Ureter (tissue), 1 donor: ENCODE results near the gene MBNL2. TPM values are rescaled to one million over a fixed set of nuclear protein-coding genes. Genes with fewer than 3 reads are reported as not detected.
"Not testable (repeated sequence)": the region's sequence is repeated elsewhere in the genome, so short reads cannot be mapped to it uniquely, and the experiment has no call there.

Source experiments
- DNase-seq: peaks from one replicate; pipeline ENCODE4 v3.0.0-alpha.2; 2020; ENCODE audit warnings: low spot score
- total RNA-seq: library from RNA; stranded (reverse); gene quantifications from one replicate; pipeline ENCODE4 v1.2.4, GENCODE V29; 2023
- donor health status: DM: yes; HTN: yes; CAD: no.

MBNL2 gene
- total RNA-seq, 1 donor from 2014 or later: 89.0 TPM

GRCh38 chr13:97346561-97347254 is 124.6 kb downstream of the MBNL2 start:
- DNase-seq: no peak

- DNase-seq: no peak
These were observed 125.3 kb downstream of the MBNL2 start for GRCh38 chr13:97347255-97347932.

GRCh38 chr13:97348569-97349100 is 126.5 kb downstream of the MBNL2 start:
- no peak for DNase-seq

GRCh38 chr13:97352012-97352411 is 129.9 kb downstream of the MBNL2 start:
- not testable (repeated sequence) for DNase-seq

- DNase-seq: no peak
These were observed 130.7 kb downstream of the MBNL2 start for GRCh38 chr13:97352815-97353214.

- DNase-seq: no peak
These were observed 132.0 kb downstream of the MBNL2 start for GRCh38 chr13:97353927-97354675.

GRCh38 chr13:97354808-97355207 is 132.7 kb downstream of the MBNL2 start:
- no peak for DNase-seq

- no peak for DNase-seq
These were observed 134.5 kb downstream of the MBNL2 start for GRCh38 chr13:97356592-97356991.

GRCh38 chr13:97359181-97360057 is 137.3 kb downstream of the MBNL2 start:
- peak; percentile 58 for DNase-seq

- DNase-seq: no peak
These were observed 138.5 kb downstream of the MBNL2 start for GRCh38 chr13:97360610-97361009.

- no peak for DNase-seq
These were observed 141.9 kb downstream of the MBNL2 start for GRCh38 chr13:97364031-97364430.

- no peak for DNase-seq
These were observed 142.7 kb downstream of the MBNL2 start for GRCh38 chr13:97364827-97365226.

GRCh38 chr13:97366172-97366688 is 144.1 kb downstream of the MBNL2 start:
- DNase-seq: no peak

- DNase-seq: no peak
These were observed 145.1 kb downstream of the MBNL2 start for GRCh38 chr13:97367016-97367822.

GRCh38 chr13:97369261-97369893 is 147.2 kb downstream of the MBNL2 start:
- no peak for DNase-seq

- no peak for DNase-seq
These were observed 149.5 kb downstream of the MBNL2 start for GRCh38 chr13:97371486-97372109.

- DNase-seq: no peak
These were observed 150.8 kb downstream of the MBNL2 start for GRCh38 chr13:97372936-97373335.

- no peak for DNase-seq
These were observed 151.7 kb downstream of the MBNL2 start for GRCh38 chr13:97373787-97374186.

GRCh38 chr13:97376981-97377380 is 154.8 kb downstream of the MBNL2 start:
- DNase-seq: no peak
